Mesothelial cell of epicardium (in vitro differentiated cells): ENCODE measurements around the gene TRIM41. TPM values are rescaled to one million over a fixed set of nuclear protein-coding genes. Genes with fewer than 3 reads are reported as not detected.

Source experiments
- DNase-seq, 2 experiments: peaks; one replicate each; pipeline ENCODE4 v3.0.0; 2021; ENCODE audit warnings: low spot score in 2 of 2; ENCODE audit not compliant: unreplicated experiment in 2 of 2
- H3K27ac Mint-ChIP-seq: 2 replicates; pipeline ENCODE4 v1.8.0; 2021; ENCODE audit warnings: mixed read lengths
- H3K27me3 Mint-ChIP-seq: 2 replicates; pipeline ENCODE4 v1.8.0; 2021; ENCODE audit warnings: low read depth, mixed read lengths
- H3K36me3 Mint-ChIP-seq: 2 replicates; pipeline ENCODE4 v1.8.0; 2021; ENCODE audit warnings: mixed read lengths
- H3K4me1 Mint-ChIP-seq: 2 replicates; pipeline ENCODE4 v1.8.0; 2021; ENCODE audit warnings: mixed read lengths
- H3K4me3 Mint-ChIP-seq: 2 replicates; pipeline ENCODE4 v1.8.0; 2021; ENCODE audit warnings: mild to moderate bottlenecking, moderate library complexity, mixed read lengths
- H3K9me3 Mint-ChIP-seq: 2 replicates; pipeline ENCODE4 v1.8.0; 2021; ENCODE audit warnings: mixed read lengths
- total RNA-seq: library from RNA; stranded (reverse); gene quantifications from 3 replicates; pipeline ENCODE4 v1.2.1, GENCODE V29; 2021
- TF ChIP-seq, protein P1 (sequence below): fragments of 200-600 bp; sonication (generic); IDR thresholded peaks from one replicate; pipeline ENCODE4 v1.5.0; 2021; ENCODE audit warnings: antibody characterized with exemption; ENCODE audit not compliant: unreplicated experiment

TRIM41 gene
- total RNA-seq, 1 donor from 2014 or later = 27.9 TPM

DNA sequence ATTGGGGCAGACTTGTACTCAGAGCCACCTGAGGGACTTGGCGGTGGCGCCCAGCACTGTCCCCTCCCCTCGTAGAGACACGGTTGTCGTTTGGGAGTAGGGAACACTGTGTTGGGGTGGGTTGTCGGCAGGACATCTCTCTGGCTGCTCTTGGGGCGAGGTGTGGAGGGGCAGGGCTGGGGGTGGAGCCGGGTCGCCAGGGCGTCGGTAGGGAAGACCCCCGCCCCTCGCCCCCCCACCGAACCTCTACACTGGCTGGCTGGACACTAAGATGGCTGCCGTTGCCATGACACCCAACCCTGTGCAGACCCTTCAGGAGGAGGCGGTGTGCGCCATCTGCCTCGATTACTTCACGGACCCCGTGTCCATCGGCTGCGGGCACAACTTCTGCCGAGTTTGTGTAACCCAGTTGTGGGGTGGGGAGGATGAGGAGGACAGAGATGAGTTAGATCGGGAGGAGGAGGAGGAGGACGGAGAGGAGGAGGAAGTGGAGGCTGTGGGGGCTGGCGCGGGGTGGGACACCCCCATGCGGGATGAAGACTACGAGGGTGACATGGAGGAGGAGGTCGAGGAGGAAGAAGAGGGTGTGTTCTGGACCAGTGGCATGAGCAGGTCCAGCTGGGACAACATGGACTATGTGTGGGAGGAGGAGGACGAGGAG is 778 bp downstream of the TRIM41 start:
- TF ChIP-seq, protein P1, sequence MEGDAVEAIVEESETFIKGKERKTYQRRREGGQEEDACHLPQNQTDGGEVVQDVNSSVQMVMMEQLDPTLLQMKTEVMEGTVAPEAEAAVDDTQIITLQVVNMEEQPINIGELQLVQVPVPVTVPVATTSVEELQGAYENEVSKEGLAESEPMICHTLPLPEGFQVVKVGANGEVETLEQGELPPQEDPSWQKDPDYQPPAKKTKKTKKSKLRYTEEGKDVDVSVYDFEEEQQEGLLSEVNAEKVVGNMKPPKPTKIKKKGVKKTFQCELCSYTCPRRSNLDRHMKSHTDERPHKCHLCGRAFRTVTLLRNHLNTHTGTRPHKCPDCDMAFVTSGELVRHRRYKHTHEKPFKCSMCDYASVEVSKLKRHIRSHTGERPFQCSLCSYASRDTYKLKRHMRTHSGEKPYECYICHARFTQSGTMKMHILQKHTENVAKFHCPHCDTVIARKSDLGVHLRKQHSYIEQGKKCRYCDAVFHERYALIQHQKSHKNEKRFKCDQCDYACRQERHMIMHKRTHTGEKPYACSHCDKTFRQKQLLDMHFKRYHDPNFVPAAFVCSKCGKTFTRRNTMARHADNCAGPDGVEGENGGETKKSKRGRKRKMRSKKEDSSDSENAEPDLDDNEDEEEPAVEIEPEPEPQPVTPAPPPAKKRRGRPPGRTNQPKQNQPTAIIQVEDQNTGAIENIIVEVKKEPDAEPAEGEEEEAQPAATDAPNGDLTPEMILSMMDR = no peak
- peak overlapping the region; percentile 99 for H3K27ac Mint-ChIP-seq
- H3K27me3 Mint-ChIP-seq = peaks cover 2% of the 10 kb centered on the region
- peaks cover 24% of the 10 kb centered on the region for H3K4me1 Mint-ChIP-seq
- peaks cover 1% of the 10 kb centered on the region for H3K36me3 Mint-ChIP-seq
- peak; percentile 48 to 69 for DNase-seq
- H3K9me3 Mint-ChIP-seq = no peaks in the 10 kb centered on the region
- peak overlapping the region; percentile 97 for H3K4me3 Mint-ChIP-seq

DNA sequence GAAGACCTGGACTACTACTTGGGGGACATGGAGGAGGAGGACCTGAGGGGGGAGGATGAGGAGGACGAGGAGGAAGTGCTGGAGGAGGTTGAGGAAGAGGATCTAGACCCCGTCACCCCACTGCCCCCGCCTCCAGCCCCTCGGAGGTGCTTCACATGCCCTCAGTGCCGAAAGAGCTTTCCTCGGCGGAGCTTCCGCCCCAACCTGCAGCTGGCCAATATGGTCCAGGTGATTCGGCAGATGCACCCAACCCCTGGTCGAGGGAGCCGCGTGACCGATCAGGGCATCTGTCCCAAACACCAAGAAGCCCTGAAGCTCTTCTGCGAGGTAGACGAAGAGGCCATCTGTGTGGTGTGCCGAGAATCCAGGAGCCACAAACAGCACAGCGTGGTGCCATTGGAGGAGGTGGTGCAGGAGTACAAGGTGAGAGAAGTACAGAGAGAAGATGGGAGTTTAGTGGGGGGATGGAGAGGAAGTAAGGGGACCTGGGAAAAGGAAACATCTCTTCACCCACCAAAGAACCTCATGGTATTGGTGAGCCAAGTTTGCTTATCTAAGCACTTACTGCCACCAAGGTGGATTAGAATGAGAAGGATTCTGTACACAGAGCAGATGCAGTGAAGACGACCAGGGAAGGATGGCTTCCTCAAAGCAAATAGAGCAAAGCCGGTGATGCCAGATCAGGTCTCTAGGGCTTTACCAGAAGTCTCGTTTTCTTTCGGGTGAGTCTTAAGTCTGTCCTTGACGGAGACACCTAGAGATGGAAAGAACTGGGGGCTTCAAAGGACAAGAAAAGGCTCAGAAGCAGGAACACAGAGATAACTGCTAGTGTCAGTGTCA is 1.5 kb downstream of the TRIM41 start:
- Mint-ChIP-seq H3K27ac (peak overlapping the region; percentile 99), H3K4me1 (peaks cover 24% of the 10 kb centered on the region), H3K9me3 (no peaks in the 10 kb centered on the region), H3K36me3 (peaks cover 5% of the 10 kb centered on the region), H3K27me3 (peaks cover 2% of the 10 kb centered on the region), H3K4me3 (peak overlapping the region; percentile 97)
- TF ChIP-seq, protein P1 = no peak
- DNase-seq = no peak

DNA sequence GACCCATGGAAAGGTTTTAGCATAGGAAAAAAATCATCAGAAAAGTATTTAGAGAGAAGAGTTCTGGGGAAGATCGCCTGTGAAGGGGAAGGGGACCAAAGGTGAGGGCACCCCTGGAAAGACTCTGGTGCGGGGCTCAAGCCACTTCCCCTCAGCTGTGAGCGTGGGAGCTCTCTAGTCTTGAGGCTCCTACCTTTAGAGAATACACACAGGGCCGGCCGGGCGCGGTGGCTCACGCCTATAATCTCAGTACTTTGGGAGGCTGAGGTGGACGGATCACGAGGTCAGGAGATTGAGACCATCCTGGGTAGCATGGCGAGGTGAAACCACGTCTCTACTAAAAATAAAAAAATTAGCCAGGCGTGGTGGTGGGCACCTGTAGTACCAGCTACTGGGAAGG is 6.9 kb downstream of the TRIM41 start:
- TF ChIP-seq, protein P1 = no peak
- no peaks in the 10 kb centered on the region for H3K9me3 Mint-ChIP-seq
- no peaks in the 10 kb centered on the region for H3K27me3 Mint-ChIP-seq
- H3K27ac Mint-ChIP-seq = no peak overlapping the region
- no peak overlapping the region for H3K4me3 Mint-ChIP-seq
- peaks cover 4% of the 10 kb centered on the region for H3K4me1 Mint-ChIP-seq
- DNase-seq = no peak
- peaks cover 22% of the 10 kb centered on the region for H3K36me3 Mint-ChIP-seq

DNA sequence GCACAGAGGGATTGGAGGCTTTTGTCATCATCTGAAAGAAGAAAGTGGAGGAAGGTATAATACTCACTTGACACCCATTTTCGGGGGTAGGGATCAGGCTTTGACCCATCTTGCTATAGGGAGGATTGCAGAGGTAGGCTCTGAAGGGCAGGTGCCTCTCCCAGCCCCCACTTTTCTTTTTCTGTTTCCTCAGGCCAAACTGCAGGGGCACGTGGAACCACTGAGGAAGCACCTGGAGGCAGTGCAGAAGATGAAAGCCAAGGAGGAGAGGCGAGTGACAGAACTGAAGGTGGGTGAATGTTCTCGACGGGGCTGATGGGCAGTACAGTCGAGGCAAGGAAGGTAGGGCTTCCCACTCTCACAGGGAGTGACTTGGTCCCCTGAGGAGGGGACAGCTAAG is 7.5 kb downstream of the TRIM41 start:
- no peak overlapping the region for H3K27ac Mint-ChIP-seq

DNA sequence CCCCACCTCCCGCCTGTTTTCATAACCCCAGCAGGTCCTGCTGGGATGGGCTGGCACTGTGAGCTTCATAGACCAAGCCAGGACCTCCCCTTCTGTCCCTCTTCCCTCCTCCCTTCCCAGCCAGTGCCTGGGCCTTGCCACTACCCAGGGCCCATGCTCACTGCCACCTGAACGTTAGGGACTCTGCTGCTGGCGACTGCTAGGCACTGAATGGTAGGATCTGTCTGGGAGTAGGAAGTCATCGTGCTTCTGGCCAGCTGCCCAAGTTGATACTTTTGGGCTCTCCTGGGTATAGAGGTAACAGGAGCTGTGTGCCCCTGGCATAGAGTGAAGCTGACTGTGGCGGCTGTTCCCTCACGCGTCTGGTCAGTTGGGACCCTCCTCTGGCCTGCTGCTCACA is 8.4 kb downstream of the TRIM41 start:
- no peaks in the 10 kb centered on the region for H3K9me3 Mint-ChIP-seq
- no peak overlapping the region for H3K27ac Mint-ChIP-seq
- TF ChIP-seq, protein P1 = no peak
- no peaks in the 10 kb centered on the region for H3K27me3 Mint-ChIP-seq
- no peak for DNase-seq
- peaks cover 22% of the 10 kb centered on the region for H3K36me3 Mint-ChIP-seq
- H3K4me1 Mint-ChIP-seq = no peaks in the 10 kb centered on the region
- H3K4me3 Mint-ChIP-seq = no peak overlapping the region

More for the DNA sequence above, 7.5 kb downstream of the TRIM41 start:
- peaks cover 21% of the 10 kb centered on the region for H3K36me3 Mint-ChIP-seq
- H3K4me3 Mint-ChIP-seq = no peak overlapping the region
- no peak for DNase-seq
- TF ChIP-seq, protein P1 = no peak
- peaks cover 3% of the 10 kb centered on the region for H3K4me1 Mint-ChIP-seq
- no peaks in the 10 kb centered on the region for H3K9me3 Mint-ChIP-seq
- H3K27me3 Mint-ChIP-seq = no peaks in the 10 kb centered on the region
